H9 (cell line): ENCODE data around the gene ADAD2. TPM values are rescaled to one million over a fixed set of nuclear protein-coding genes. Genes with fewer than 3 reads are reported as not detected.

Source experiments
- DNase-seq: peaks from one replicate; pipeline ENCODE4 v3.0.0-alpha.2; 2017
- H2AFZ ChIP-seq: one replicate; pipeline ENCODE4 v1.6.1; 2013; ENCODE audit warnings: mild to moderate bottlenecking, low read length, control low read depth, moderate library complexity
- H2AK5ac ChIP-seq: 2 replicates; pipeline ENCODE4 v1.6.1; 2013; ENCODE audit warnings: low read length, control low read depth, mixed read lengths; ENCODE audit not compliant: insufficient read length
- H2BK120ac ChIP-seq: one replicate; pipeline ENCODE4 v1.6.1; 2013; ENCODE audit warnings: low read depth, mild to moderate bottlenecking, low read length, control low read depth, inconsistent platforms; ENCODE audit not compliant: poor library complexity, severe bottlenecking
- H2BK12ac ChIP-seq: 2 replicates; pipeline ENCODE4 v1.6.1; 2013; ENCODE audit warnings: low read length, control low read depth, mixed read lengths, low read depth; ENCODE audit not compliant: insufficient read length
- H2BK15ac ChIP-seq: 2 replicates; pipeline ENCODE4 v1.6.1; 2013; ENCODE audit warnings: low read depth, low read length, control low read depth
- H2BK20ac ChIP-seq: one replicate; pipeline ENCODE4 v1.6.1; 2013; ENCODE audit warnings: low read depth, mild to moderate bottlenecking, low read length, control low read depth, inconsistent platforms; ENCODE audit not compliant: poor library complexity, severe bottlenecking
- H2BK5ac ChIP-seq: 2 replicates; pipeline ENCODE4 v1.6.1; 2013; ENCODE audit warnings: low read length, control low read depth, mixed read lengths; ENCODE audit not compliant: insufficient read length
- H3K14ac ChIP-seq: 2 replicates; pipeline ENCODE4 v1.6.1; 2013; ENCODE audit warnings: low read length, control low read depth; ENCODE audit not compliant: insufficient read depth
- H3K18ac ChIP-seq: 2 replicates; pipeline ENCODE4 v1.6.1; 2013; ENCODE audit warnings: low read depth, mild to moderate bottlenecking, mixed read lengths, low read length, control low read depth; ENCODE audit not compliant: insufficient read length
- H3K23ac ChIP-seq: 2 replicates; pipeline ENCODE4 v1.6.1; 2013; ENCODE audit warnings: low read length, control low read depth, mixed read lengths, low read depth; ENCODE audit not compliant: insufficient read length
- H3K23me2 ChIP-seq: 2 replicates; pipeline ENCODE4 v1.6.1; 2013; ENCODE audit warnings: low read depth, mild to moderate bottlenecking, mixed read lengths, low read length, control low read depth; ENCODE audit not compliant: insufficient read length, poor library complexity, severe bottlenecking
- H3K27ac ChIP-seq: 2 replicates; pipeline ENCODE4 v1.5.1; 2013; ENCODE audit warnings: low read length, control low read depth, mixed read lengths, low read depth; ENCODE audit not compliant: insufficient read length
- H3K27me3 ChIP-seq: 2 replicates; pipeline ENCODE4 v1.6.1; 2013; ENCODE audit warnings: low read length, control low read depth, inconsistent platforms; ENCODE audit not compliant: insufficient read depth
- H3K4ac ChIP-seq: 2 replicates; pipeline ENCODE4 v1.6.1; 2013; ENCODE audit warnings: low read depth, mild to moderate bottlenecking, control low read depth, inconsistent platforms, low read length, moderate library complexity
- H3K4me1 ChIP-seq: 2 replicates; pipeline ENCODE4 v1.6.1; 2013; ENCODE audit warnings: low read length, control low read depth, inconsistent platforms; ENCODE audit not compliant: insufficient read depth
- H3K4me2 ChIP-seq: 2 replicates; pipeline ENCODE4 v1.6.1; 2013; ENCODE audit warnings: low read length, control low read depth, mixed read lengths; ENCODE audit not compliant: insufficient read length, insufficient read depth
- H3K56ac ChIP-seq: 2 replicates; pipeline ENCODE4 v1.6.1; 2013; ENCODE audit warnings: low read depth, mild to moderate bottlenecking, mixed read lengths, low read length, control low read depth; ENCODE audit not compliant: insufficient read length
- H3K79me1 ChIP-seq: 2 replicates; pipeline ENCODE4 v1.6.1; 2013; ENCODE audit warnings: low read depth, mild to moderate bottlenecking, moderate library complexity, low read length, control low read depth, inconsistent platforms; ENCODE audit not compliant: insufficient read depth, poor library complexity, severe bottlenecking
- H3K79me2 ChIP-seq: 2 replicates; pipeline ENCODE4 v1.6.1; 2013; ENCODE audit warnings: low read length, control low read depth, inconsistent platforms; ENCODE audit not compliant: insufficient read depth
- H3K9ac ChIP-seq: 2 replicates; pipeline ENCODE4 v1.6.1; 2013; ENCODE audit warnings: low read length, control low read depth, mixed read lengths; ENCODE audit not compliant: insufficient read length; ENCODE audit errors: extremely low read depth
- H3K9me3 ChIP-seq: one replicate; pipeline ENCODE4 v1.6.1; 2013; ENCODE audit warnings: low read depth, low read length, inconsistent platforms; ENCODE audit not compliant: control insufficient read depth
- H3T11ph ChIP-seq: one replicate; pipeline ENCODE4 v1.6.1; 2013; ENCODE audit warnings: mild to moderate bottlenecking, low read length, control low read depth, inconsistent platforms
- H4K20me1 ChIP-seq: one replicate; pipeline ENCODE4 v1.6.1; 2013; ENCODE audit not compliant: control insufficient read depth, insufficient read length, insufficient read depth
- H4K5ac ChIP-seq: 2 replicates; pipeline ENCODE4 v1.6.1; 2013; ENCODE audit warnings: low read depth, mild to moderate bottlenecking, mixed read lengths, low read length, control low read depth; ENCODE audit not compliant: insufficient read length
- H4K8ac ChIP-seq: replicated peaks from 2 replicates; pipeline ENCODE4 v1.6.1; 2013; ENCODE audit warnings: low read length, control low read depth, mixed read lengths, low read depth; ENCODE audit not compliant: insufficient read length
- H4K91ac ChIP-seq: 2 replicates; pipeline ENCODE4 v1.6.1; 2013; ENCODE audit warnings: low read depth, mild to moderate bottlenecking, moderate library complexity, mixed read lengths, low read length, control low read depth; ENCODE audit not compliant: insufficient read length
- H3K27ac Mint-ChIP-seq, 3 experiments: 2 replicates in 2 of 3; 3 replicates in 1 of 3; pipeline ENCODE4 v1.8.0; 2020 to 2021; ENCODE audit warnings: mixed read lengths in 3 of 3, mild to moderate bottlenecking in 1 of 3, moderate library complexity in 1 of 3
- H3K27me3 Mint-ChIP-seq: 2 replicates; pipeline ENCODE4 v1.8.0; 2021; ENCODE audit warnings: low read depth, mild to moderate bottlenecking, moderate library complexity, mixed read lengths
- H3K36me3 Mint-ChIP-seq, 3 experiments: 2 replicates in 2 of 3; 3 replicates in 1 of 3; pipeline ENCODE4 v1.8.0; 2020 to 2021; ENCODE audit warnings: low read depth in 3 of 3, mixed read lengths in 3 of 3; ENCODE audit not compliant: insufficient read depth in 1 of 3
- H3K4me1 Mint-ChIP-seq, 2 experiments: 2 replicates each; pipeline ENCODE4 v1.8.0; 2020; ENCODE audit warnings: mixed read lengths in 2 of 2
- H3K4me3 Mint-ChIP-seq, 2 experiments: 2 replicates in 1 of 2; 3 replicates in 1 of 2; pipeline ENCODE4 v1.8.0; 2020 to 2021; ENCODE audit warnings: mild to moderate bottlenecking in 2 of 2, mixed read lengths in 2 of 2, moderate library complexity in 1 of 2
- H3K9me3 Mint-ChIP-seq, 2 experiments: 2 replicates in 1 of 2; 3 replicates in 1 of 2; pipeline ENCODE4 v1.8.0; 2020; ENCODE audit warnings: mild to moderate bottlenecking in 2 of 2, mixed read lengths in 2 of 2, moderate library complexity in 1 of 2
- CTCF ChIP-seq: fragments of 200-600 bp; sonication (generic); conservative IDR thresholded peaks from 3 replicates; pipeline ENCODE4 v1.8.0; 2021; ENCODE audit warnings: antibody characterized with exemption, mild to moderate bottlenecking
- WGBS: extraction: QIAGEN DNeasy Blood & Tissue Kit; methylation state at CpG from one replicate; pipeline ENCODE4 v1.1.7; 2013; ENCODE audit warnings: missing lambda C conversion rate, low lambda C conversion rate, mixed read lengths; ENCODE audit not compliant: insufficient read length; ENCODE audit errors: extremely low coverage; 5-methylcytosine and 5-hydroxymethylcytosine counted together
- total RNA-seq: library from RNA; stranded (reverse); gene quantifications from 2 replicates; pipeline ENCODE4 v1.2.1, GENCODE V29; 2021

The ADAD2 gene
- total RNA-seq, 1 experiment from 2014 or later = 1.0 TPM

GRCh38 chr16:84241778-84242177, 50.8 kb downstream of the ADAD2 start:
- Histone ChIP-seq H2BK15ac (no peak overlapping the region), H2BK20ac (no peak overlapping the region), H3K9me3 (no peaks in the 10 kb centered on the region), H3K18ac (no peak overlapping the region), H2BK5ac (no peak overlapping the region), H4K5ac (no peak overlapping the region), H2BK12ac (no peak overlapping the region), H2AK5ac (no peak overlapping the region), H2BK120ac (no peak overlapping the region), H3K56ac (no peak overlapping the region), H3K4ac (no peak overlapping the region), H2AFZ (no peak overlapping the region), H4K20me1 (no peaks in the 10 kb centered on the region), H3K79me1 (no peaks in the 10 kb centered on the region), H4K91ac (no peak overlapping the region), H3K4me2 (no peak overlapping the region), H3K14ac (no peak overlapping the region), H3K27ac (no peak overlapping the region), H3K27me3 (no peaks in the 10 kb centered on the region), H3K4me1 (no peaks in the 10 kb centered on the region), H3K79me2 (no peaks in the 10 kb centered on the region), H4K8ac (no peak overlapping the region), H3K23ac (no peak overlapping the region), H3K9ac (no peak overlapping the region), H3K23me2 (no peaks in the 10 kb centered on the region), H3T11ph (no peak overlapping the region)
- Mint-ChIP-seq H3K4me3 (no peak overlapping the region), H3K36me3 (no peaks in the 10 kb centered on the region), H3K4me1 (peaks cover 2 to 11% of the 10 kb centered on the region in 2 experiments; a peak in 2 of 4 replicates), H3K27ac (no peak overlapping the region), H3K9me3 (peaks cover 0 to 4% of the 10 kb centered on the region in 2 experiments; a peak in 3 of 5 replicates), H3K27me3 (peaks cover 10% of the 10 kb centered on the region)
- no peak for DNase-seq
- TF ChIP-seq CTCF = no peak
- no CpG with 5 or more reads among the region's 1 CpG for WGBS
